ENCODE measurements around the gene ARHGEF35.
"Not testable (repeated sequence)": the region's sequence is repeated elsewhere in the genome, so short reads cannot be mapped to it uniquely, and the experiment has no call there.

Gene ARHGEF35

GRCh38 chr7:144178380-144179164 is 17.1 kb downstream of the ARHGEF35 start:
- DNase-seq = not testable (repeated sequence)

GRCh38 chr7:144174613-144175012 is 21.0 kb downstream of the ARHGEF35 start:
- DNase-seq = no peak

GRCh38 chr7:144171594-144172350 is 23.9 kb downstream of the ARHGEF35 start:
- not testable (repeated sequence) for DNase-seq

- DNase-seq = no peak
Measured at GRCh38 chr7:144164784-144165183, 30.8 kb downstream of the ARHGEF35 start.

GRCh38 chr7:144158861-144159260 is 36.8 kb downstream of the ARHGEF35 start:
- no peak for DNase-seq

GRCh38 chr7:144148224-144148827 is 47.3 kb downstream of the ARHGEF35 start:
- no peak for DNase-seq

GRCh38 chr7:144144426-144144825 is 51.2 kb downstream of the ARHGEF35 start:
- no peak for DNase-seq

GRCh38 chr7:144142187-144142586 is 53.4 kb downstream of the ARHGEF35 start:
- DNase-seq = no peak

- no peak for DNase-seq
Measured at GRCh38 chr7:144137501-144137900, 58.1 kb downstream of the ARHGEF35 start.
